HG03457 (cell line): ENCODE measurements around the gene CCR9.

Experiments
- ATAC-seq: cut with Tn5 transposase; IDR thresholded peaks from one replicate; pipeline ENCODE4 v1.9.1; 2021; ENCODE audit warnings: moderate number of reproducible peaks; ENCODE audit not compliant: unreplicated experiment

CCR9 gene

GRCh38 chr3:45932112-45932511, 45.8 kb downstream of the CCR9 start:
- no peak for ATAC-seq

GRCh38 chr3:45933591-45933990, 47.2 kb downstream of the CCR9 start:
- no peak for ATAC-seq

- no peak for ATAC-seq
Observed at GRCh38 chr3:45936261-45936660, 49.9 kb downstream of the CCR9 start.

GRCh38 chr3:45937206-45938042, 51.1 kb downstream of the CCR9 start:
- ATAC-seq, result no peak

GRCh38 chr3:45938043-45938435, 51.7 kb downstream of the CCR9 start:
- no peak for ATAC-seq

GRCh38 chr3:45938864-45939263, 52.5 kb downstream of the CCR9 start:
- no peak for ATAC-seq

GRCh38 chr3:45939341-45939771, 53.0 kb downstream of the CCR9 start:
- ATAC-seq, result no peak

GRCh38 chr3:45940004-45940780, 53.8 kb downstream of the CCR9 start:
- no peak for ATAC-seq

GRCh38 chr3:45940781-45941365, 54.5 kb downstream of the CCR9 start:
- ATAC-seq, result no peak

- ATAC-seq, result no peak
Observed at GRCh38 chr3:45942051-45942825, 55.9 kb downstream of the CCR9 start.

GRCh38 chr3:45943207-45943846, 57.0 kb downstream of the CCR9 start, which contains the start of gene CXCR6:
Gene CXCR6 (plus strand): TSS chr3:45943464. CDS start chr3:45946482, 3,018 bp downstream.
- no peak for ATAC-seq

- ATAC-seq, result no peak
Observed at GRCh38 chr3:45944830-45945620, 58.7 kb downstream of the CCR9 start.

GRCh38 chr3:45946307-45946706, 60.0 kb downstream of the CCR9 start:
- ATAC-seq, result no peak

- ATAC-seq, result no peak
Observed at GRCh38 chr3:45946875-45947274, 60.5 kb downstream of the CCR9 start.

GRCh38 chr3:45947361-45947760, 61.0 kb downstream of the CCR9 start:
- no peak for ATAC-seq

- ATAC-seq, result no peak
Observed at GRCh38 chr3:45948311-45948781, 62.0 kb downstream of the CCR9 start.

- no peak for ATAC-seq
Observed at GRCh38 chr3:45948881-45949280, 62.5 kb downstream of the CCR9 start.

GRCh38 chr3:45949432-45949831, 63.1 kb downstream of the CCR9 start:
- no peak for ATAC-seq

- no peak for ATAC-seq
Observed at GRCh38 chr3:45950131-45950530, 63.8 kb downstream of the CCR9 start.
